AG04450 (cell line): ENCODE data around the gene RNF6. TPM values are rescaled to one million over a fixed set of nuclear protein-coding genes. Genes with fewer than 3 reads are reported as not detected.

Experiments
- CTCF ChIA-PET: fragments of 300-600, 350-600 bp; formaldehyde crosslinking; extraction: SDS; loops from one replicate; lab custom pipeline; 2022; ENCODE audit warnings: antibody characterized with exemption, inconsistent platforms; lab: Charles Lee
- POLR2A ChIA-PET: fragments of 350-600 bp; formaldehyde crosslinking; extraction: SDS; loops from one replicate; lab custom pipeline; 2021; ENCODE audit warnings: antibody characterized with exemption, inconsistent platforms; lab: Yijun Ruan, JAX
- DNase-seq: peaks from one replicate; pipeline ENCODE4 v3.0.0-alpha.2; 2011; ENCODE audit warnings: low read depth, low spot score
- H3K27ac ChIP-seq: one replicate; pipeline ENCODE4 v1.5.1; 2012; ENCODE audit warnings: low read depth, low read length, control low read depth
- H3K27me3 ChIP-seq: one replicate; pipeline ENCODE4 v1.6.0; 2012; ENCODE audit warnings: low read length; ENCODE audit not compliant: control insufficient read depth, insufficient read depth
- H3K4me3 ChIP-seq: 2 replicates; pipeline ENCODE4 v1.5.1; 2011; ENCODE audit warnings: mild to moderate bottlenecking, low read depth, low read length, control low read depth
- H3K9me3 ChIP-seq: 2 replicates; pipeline ENCODE4 v1.5.1; 2012; ENCODE audit warnings: low read length; ENCODE audit not compliant: control insufficient read depth, insufficient read depth
- polyA plus RNA-seq: library from polyadenylated mRNA; depleted of rRNA; stranded (reverse); fragments of >200 nt; gene quantifications from 2 replicates; pipeline ENCODE4 v1.2.3, GENCODE V29; 2011
- TF ChIP-seq, protein P1 (sequence below): IDR thresholded peaks from 2 replicates; pipeline ENCODE4 v1.5.1; 2011; ENCODE audit warnings: low read depth, low read length, control low read depth, inconsistent platforms

Gene RNF6
- polyA plus RNA-seq, 1 experiment: 42.5 TPM

GRCh38 chr13:26186995-26187394, 35.1 kb downstream of the RNF6 start:
- TF ChIP-seq, protein P1, sequence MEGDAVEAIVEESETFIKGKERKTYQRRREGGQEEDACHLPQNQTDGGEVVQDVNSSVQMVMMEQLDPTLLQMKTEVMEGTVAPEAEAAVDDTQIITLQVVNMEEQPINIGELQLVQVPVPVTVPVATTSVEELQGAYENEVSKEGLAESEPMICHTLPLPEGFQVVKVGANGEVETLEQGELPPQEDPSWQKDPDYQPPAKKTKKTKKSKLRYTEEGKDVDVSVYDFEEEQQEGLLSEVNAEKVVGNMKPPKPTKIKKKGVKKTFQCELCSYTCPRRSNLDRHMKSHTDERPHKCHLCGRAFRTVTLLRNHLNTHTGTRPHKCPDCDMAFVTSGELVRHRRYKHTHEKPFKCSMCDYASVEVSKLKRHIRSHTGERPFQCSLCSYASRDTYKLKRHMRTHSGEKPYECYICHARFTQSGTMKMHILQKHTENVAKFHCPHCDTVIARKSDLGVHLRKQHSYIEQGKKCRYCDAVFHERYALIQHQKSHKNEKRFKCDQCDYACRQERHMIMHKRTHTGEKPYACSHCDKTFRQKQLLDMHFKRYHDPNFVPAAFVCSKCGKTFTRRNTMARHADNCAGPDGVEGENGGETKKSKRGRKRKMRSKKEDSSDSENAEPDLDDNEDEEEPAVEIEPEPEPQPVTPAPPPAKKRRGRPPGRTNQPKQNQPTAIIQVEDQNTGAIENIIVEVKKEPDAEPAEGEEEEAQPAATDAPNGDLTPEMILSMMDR: no peak
- POLR2A ChIA-PET: interaction anchor here (0.6 to 0.8 kb wide), 4 partner anchors 35 to 508 kb away, joined by 3 to 8 read pairs (median 5); partner anchors contain the start of gene RNF6
- Histone ChIP-seq H3K4me3 (peak overlapping the region; percentile 52), H3K27me3 (no peaks in the 10 kb centered on the region), H3K9me3 (no peaks in the 10 kb centered on the region; the same call in 1 of the 2 replicates), H3K27ac (no peak overlapping the region)
- no peak for DNase-seq
- CTCF ChIA-PET: interaction anchor here (0.7 to 6.9 kb wide), 14 partner anchors 9 to 528 kb away, joined by 3 to 237 read pairs (median 12); partner anchors contain the start of gene RNF6

DNA sequence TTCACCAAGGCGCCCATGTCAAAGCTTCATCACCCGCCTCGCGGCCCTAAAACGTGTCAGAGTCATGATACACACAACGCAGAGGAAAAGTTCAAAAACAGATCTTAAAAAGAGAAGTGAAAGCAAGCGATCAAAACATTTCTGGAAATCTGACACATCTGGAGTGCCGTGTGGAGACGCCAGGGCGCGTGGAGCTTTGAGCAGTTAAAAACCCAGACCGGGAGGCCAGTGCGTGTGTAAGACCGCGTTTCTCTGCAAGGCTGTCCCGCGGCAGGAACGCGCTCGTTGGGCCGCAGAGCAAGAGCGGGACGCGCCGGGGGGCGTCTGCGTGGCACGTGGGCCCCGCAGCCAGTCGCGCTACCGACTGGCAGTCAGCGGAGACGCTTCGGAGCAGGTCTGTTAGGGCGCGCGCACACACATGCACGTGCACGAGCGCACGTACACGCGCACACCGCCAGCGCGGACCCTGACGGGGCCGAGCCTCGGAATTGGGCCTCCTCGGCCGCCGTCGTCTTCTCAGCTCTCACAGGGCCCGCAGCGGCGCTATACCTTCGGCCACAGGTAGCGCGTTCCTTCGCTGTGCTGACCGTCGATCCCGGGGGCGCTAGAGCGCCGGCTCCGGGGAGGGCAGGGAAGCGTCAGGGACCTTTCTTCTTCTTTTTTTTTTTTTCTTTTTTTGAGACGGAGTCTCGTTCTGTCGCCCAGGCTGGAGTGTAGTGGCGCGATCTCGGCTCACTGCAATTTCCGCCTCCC, 35.8 kb downstream of the RNF6 start:
- Histone ChIP-seq H3K9me3 (no peaks in the 10 kb centered on the region; the same call in 1 of the 2 replicates), H3K4me3 (peak overlapping the region; percentile 73), H3K27ac (peak overlapping the region; percentile 57), H3K27me3 (no peaks in the 10 kb centered on the region)
- ChIA-PET CTCF (interaction anchor here (0.6 to 6.9 kb wide), 31 partner anchors 10 to 744 kb away, joined by 3 to 237 read pairs (median 8); partner anchors contain the start of gene RNF6), POLR2A (interaction anchor here (0.6 to 1.6 kb wide), 6 partner anchors 36 to 512 kb away, joined by 3 to 8 read pairs (median 4); partner anchors contain the start of gene RNF6)
- TF ChIP-seq, protein P1: peak; percentile 38
- peak; percentile 77 for DNase-seq

GRCh38 chr13:26185720-26186117, 36.4 kb downstream of the RNF6 start:
- H3K27ac ChIP-seq: peak overlapping the region; percentile 57
- CTCF ChIA-PET: interaction anchor here (0.6 to 6.9 kb wide), 43 partner anchors 10 to 745 kb away, joined by 3 to 237 read pairs (median 6); partner anchors contain the start of gene RNF6
- H3K27me3 ChIP-seq: no peaks in the 10 kb centered on the region
- POLR2A ChIA-PET: interaction anchor here (0.7 to 1.6 kb wide), 4 partner anchors 36 to 513 kb away, joined by 3 to 4 read pairs (median 4); partner anchors contain the start of gene RNF6
- TF ChIP-seq, protein P1: no peak
- H3K4me3 ChIP-seq: peak overlapping the region; percentile 73
- DNase-seq: no peak
- H3K9me3 ChIP-seq: no peaks in the 10 kb centered on the region; the same call in 1 of the 2 replicates

DNA sequence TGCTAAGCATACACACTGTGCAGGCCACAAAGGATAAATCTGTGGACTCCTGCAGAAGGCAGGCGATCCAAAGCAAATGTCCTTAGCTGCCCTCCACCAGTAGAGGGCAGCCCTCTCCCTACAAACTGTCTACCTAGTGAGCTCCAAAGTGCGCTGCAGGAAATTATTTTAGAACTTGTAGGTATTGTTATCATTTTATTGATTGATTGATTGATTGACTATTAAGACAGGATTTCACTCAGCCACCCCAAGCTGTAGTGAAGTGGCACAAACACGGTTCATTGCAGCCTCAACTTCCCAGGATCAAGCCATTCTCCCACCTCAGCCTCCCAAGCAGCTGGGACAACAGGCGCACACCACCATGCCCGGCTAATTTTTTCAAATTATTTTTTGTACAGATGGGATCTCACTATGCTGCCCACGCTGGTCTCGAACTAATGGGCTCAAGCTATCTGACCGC, 37.3 kb downstream of the RNF6 start:
- POLR2A ChIA-PET: interaction anchor here (0.7 to 1.6 kb wide), 5 partner anchors 37 to 514 kb away, joined by 3 to 4 read pairs (median 4); partner anchors contain the start of gene RNF6
- H3K4me3 ChIP-seq: no peak overlapping the region

More for the DNA sequence above, 37.3 kb downstream of the RNF6 start:
- Histone ChIP-seq H3K9me3 (no peaks in the 10 kb centered on the region; the same call in 1 of the 2 replicates), H3K27ac (no peak overlapping the region), H3K27me3 (no peaks in the 10 kb centered on the region)
- CTCF ChIA-PET: interaction anchor here (0.6 to 6.9 kb wide), 66 partner anchors 9 to 746 kb away, joined by 3 to 237 read pairs (median 4); partner anchors contain the start of gene RNF6
- peak; percentile 34 for DNase-seq
- TF ChIP-seq, protein P1: peak; percentile 97
